Measurements from ENCODE around the gene FNIP2. TPM values are rescaled to one million over a fixed set of nuclear protein-coding genes. Genes with fewer than 3 reads are reported as not detected.
"Not testable (repeated sequence)": the region's sequence is repeated elsewhere in the genome, so short reads cannot be mapped to it uniquely, and the experiment has no call there.

The FNIP2 gene
- polyA plus RNA-seq, 1 of the 3 experiments (the other 2 are of a cell fraction) = 0.97 TPM

GRCh38 chr4:158808399-158808798 lies 39.6 kb downstream of the FNIP2 start:
- Histone ChIP-seq H2AFZ (ENCODE audit: low read depth) (no peak overlapping the region), H3K4me2 (no peak overlapping the region), H3K36me3 (replicated peaks in 1 of 2; ENCODE audit: control insufficient read depth in 1 of 2, insufficient read depth in 2 of 2, low read length in 1 of 2) (no peaks in the 10 kb centered on the region), H3K9me3 (no peaks in the 10 kb centered on the region), H3K9me2 (no peaks in the 10 kb centered on the region), H4K20me1 (ENCODE audit: insufficient read depth) (no peaks in the 10 kb centered on the region), H3K27ac (ENCODE audit: low read depth in 2 of 2, low read length in 1 of 2) (peak overlapping the region in 1 of 2 experiments; percentile 99; a peak in 2 of 4 replicates), H3K79me2 (ENCODE audit: insufficient read depth) (peaks cover 24% of the 10 kb centered on the region), H3K4me3 (ENCODE audit: low read depth in 2 of 2, low read length in 1 of 2) (no peak overlapping the region), H3K4me1 (ENCODE audit: control insufficient read depth in 1 of 2, insufficient read depth in 2 of 2, low read depth in 1 of 2, low read length in 1 of 2) (peaks cover 11 to 17% of the 10 kb centered on the region in 2 experiments; a peak in 3 of 4 replicates), H3K27me3 (ENCODE audit: insufficient read depth) (no peaks in the 10 kb centered on the region), H3F3A (replicated peaks; ENCODE audit: insufficient read depth) (peaks cover 30% of the 10 kb centered on the region), H3K9ac (no peak overlapping the region)
- no peak for TF ChIP-seq RAD21 (IDR thresholded peaks at IDR 0.05; ENCODE audit: low read length)
- TF ChIP-seq SIN3A (IDR thresholded peaks at IDR 0.05; ENCODE audit: borderline replicate concordance, low read depth, low read length) = no peak
- no peak for TF ChIP-seq TAF1 (IDR thresholded peaks at IDR 0.05; ENCODE audit: borderline replicate concordance, low read depth, low read length)
- no peak for TF ChIP-seq TEAD4 (IDR thresholded peaks at IDR 0.05; ENCODE audit: borderline replicate concordance, insufficient read depth)
- TF ChIP-seq NFIC (IDR thresholded peaks at IDR 0.05; ENCODE audit: borderline replicate concordance) = no peak
- no peak for TF ChIP-seq ZBTB33 (IDR thresholded peaks at IDR 0.05; ENCODE audit: borderline replicate concordance, low read depth)
- no peak for TF ChIP-seq MEF2A (IDR thresholded peaks at IDR 0.05; ENCODE audit: borderline replicate concordance, low read depth)
- TF ChIP-seq NRF1 (IDR thresholded peaks at IDR 0.05; ENCODE audit: low read depth, low read length) = no peak
- no peak for TF ChIP-seq TCF12 (IDR thresholded peaks at IDR 0.05)
- 92% methylated on average over 3 of the region's 3 CpGs for WGBS (ENCODE audit: low lambda C conversion rate)
- ChIA-PET POLR2A (no interaction called here), CTCF (interaction anchor here (1.1 kb wide), 1 partner anchor 43 kb away, joined by 3 read pairs; no protein-coding TSS in a partner anchor)
- DNase-seq = no peak

- H3K36me3 ChIP-seq (replicated peaks in 1 of 2; ENCODE audit: control insufficient read depth in 1 of 2, insufficient read depth in 2 of 2, low read length in 1 of 2); H4K20me1 ChIP-seq (ENCODE audit: insufficient read depth); H3K27me3 ChIP-seq (ENCODE audit: insufficient read depth); DNase-seq; CTCF ChIA-PET; POLR2A ChIA-PET; H2AFZ ChIP-seq (ENCODE audit: low read depth); H3K9me2 ChIP-seq; H3K9me3 ChIP-seq: not testable (repeated sequence)
- peaks cover 30% of the 10 kb centered on the region for H3F3A ChIP-seq (replicated peaks; ENCODE audit: insufficient read depth)
- peak overlapping the region; percentile 71 to 99; a peak in 3 of 4 replicates for H3K27ac ChIP-seq (ENCODE audit: low read depth in 2 of 2, low read length in 1 of 2)
- H3K4me1 ChIP-seq (ENCODE audit: control insufficient read depth in 1 of 2, insufficient read depth in 2 of 2, low read depth in 1 of 2, low read length in 1 of 2) = peaks cover 11 to 17% of the 10 kb centered on the region in 2 experiments; a peak in 3 of 4 replicates
- peak overlapping the region; percentile 77 for H3K9ac ChIP-seq
- H3K4me2 ChIP-seq = peak overlapping the region; percentile 69
- 96% methylated on average over 4 of the region's 4 CpGs for WGBS (ENCODE audit: low lambda C conversion rate)
- H3K79me2 ChIP-seq (ENCODE audit: insufficient read depth) = peaks cover 31% of the 10 kb centered on the region
- peak overlapping the region in 1 of 2 experiments; percentile 27; a peak in 1 of 4 replicates for H3K4me3 ChIP-seq (ENCODE audit: low read depth in 2 of 2, low read length in 1 of 2)
Measured at GRCh38 chr4:158809208-158809607, 40.4 kb downstream of the FNIP2 start.

All from SK-N-SH (cell line).